GM21717 (cell line): ENCODE results near the gene SRSF2.
"Not testable (repeated sequence)": the region's sequence is repeated elsewhere in the genome, so short reads cannot be mapped to it uniquely, and the experiment has no call there.

Source experiments
- ATAC-seq: cut with Tn5 transposase; IDR thresholded peaks from one replicate; pipeline ENCODE4 v1.9.1; 2021; ENCODE audit warnings: mild to moderate bottlenecking, moderate library complexity; ENCODE audit not compliant: unreplicated experiment

The SRSF2 gene, protein sequence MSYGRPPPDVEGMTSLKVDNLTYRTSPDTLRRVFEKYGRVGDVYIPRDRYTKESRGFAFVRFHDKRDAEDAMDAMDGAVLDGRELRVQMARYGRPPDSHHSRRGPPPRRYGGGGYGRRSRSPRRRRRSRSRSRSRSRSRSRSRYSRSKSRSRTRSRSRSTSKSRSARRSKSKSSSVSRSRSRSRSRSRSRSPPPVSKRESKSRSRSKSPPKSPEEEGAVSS

GRCh38 chr17:76737082-76737675 lies at the start of gene SRSF2:
SRSF2 (minus strand) TSS chr17:76737331; CDS start chr17:76737160, 171 bp downstream.
- peak; percentile 55 for ATAC-seq

DNA sequence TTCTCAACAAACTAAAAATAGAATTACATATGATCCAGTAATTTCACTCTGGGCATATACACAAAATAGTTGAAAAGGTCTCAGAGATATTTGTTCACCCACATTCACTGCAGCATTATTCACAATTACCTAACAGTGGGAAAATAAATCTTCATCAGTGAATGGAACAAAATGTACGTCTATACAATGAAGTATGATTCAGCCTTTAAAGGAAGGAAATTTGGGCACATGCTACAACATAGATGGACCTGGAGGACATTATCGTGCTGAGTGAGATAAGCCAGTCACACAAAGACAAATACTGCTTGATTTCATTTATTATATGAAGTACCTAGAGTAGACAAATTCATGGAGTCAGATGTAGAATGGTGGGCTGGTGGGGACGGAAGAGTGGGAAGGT lies 47.8 kb upstream of the SRSF2 start:
- no peak for ATAC-seq

GRCh38 chr17:76783146-76783545 lies 46.0 kb upstream of the SRSF2 start:
- no peak for ATAC-seq

GRCh38 chr17:76781056-76781982 lies 44.2 kb upstream of the SRSF2 start:
- no peak for ATAC-seq

GRCh38 chr17:76775021-76775600 lies 38.0 kb upstream of the SRSF2 start:
- no peak for ATAC-seq

GRCh38 chr17:76772842-76773525 lies 35.9 kb upstream of the SRSF2 start:
- ATAC-seq = no peak

GRCh38 chr17:76758570-76758969 lies 21.4 kb upstream of the SRSF2 start:
- no peak for ATAC-seq

GRCh38 chr17:76757256-76757655 lies 20.1 kb upstream of the SRSF2 start:
- no peak for ATAC-seq

DNA sequence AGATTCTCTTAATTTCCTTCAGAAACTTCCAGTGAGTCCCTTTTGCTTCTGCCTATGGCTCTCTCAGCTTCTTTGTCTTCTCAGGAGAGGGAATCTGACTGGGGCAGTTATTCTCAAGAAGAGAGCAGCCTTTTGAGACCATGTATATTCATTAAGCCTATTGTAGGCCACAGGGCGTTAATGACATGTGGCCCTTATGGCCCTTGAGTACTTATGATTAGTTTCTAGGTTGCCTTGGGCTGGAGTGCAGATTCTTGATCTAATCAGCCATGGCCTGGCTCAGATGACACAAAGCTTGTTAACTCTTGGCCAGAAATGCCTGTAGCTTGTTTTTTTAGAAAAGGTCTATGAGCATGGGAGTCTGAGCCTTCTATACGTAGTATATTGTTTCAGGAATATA lies 18.2 kb upstream of the SRSF2 start:
- ATAC-seq = no peak

GRCh38 chr17:76753061-76753961 lies 16.2 kb upstream of the SRSF2 start:
- no peak for ATAC-seq

DNA sequence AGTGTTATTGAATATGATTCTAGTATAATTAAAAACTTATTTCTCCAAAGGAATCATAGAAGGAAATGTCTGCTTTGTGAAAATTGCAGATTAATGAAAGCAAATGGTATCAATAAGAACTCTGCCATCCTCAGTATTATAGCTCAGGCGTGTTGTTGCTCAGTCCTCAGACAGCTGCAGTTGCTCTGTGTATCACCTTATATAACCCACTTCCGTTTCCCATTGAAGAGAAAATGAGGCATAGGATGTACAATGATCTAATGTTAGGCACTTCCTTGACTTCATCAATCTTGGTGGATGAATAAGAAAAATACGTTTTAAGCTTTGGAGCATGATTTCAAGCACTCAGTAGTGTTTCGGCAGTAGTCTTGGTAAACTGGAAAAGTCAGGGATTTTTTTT lies 14.9 kb upstream of the SRSF2 start:
- ATAC-seq = no peak

- no peak for ATAC-seq
These were observed 14.4 kb upstream of the SRSF2 start for GRCh38 chr17:76751416-76751993.

DNA sequence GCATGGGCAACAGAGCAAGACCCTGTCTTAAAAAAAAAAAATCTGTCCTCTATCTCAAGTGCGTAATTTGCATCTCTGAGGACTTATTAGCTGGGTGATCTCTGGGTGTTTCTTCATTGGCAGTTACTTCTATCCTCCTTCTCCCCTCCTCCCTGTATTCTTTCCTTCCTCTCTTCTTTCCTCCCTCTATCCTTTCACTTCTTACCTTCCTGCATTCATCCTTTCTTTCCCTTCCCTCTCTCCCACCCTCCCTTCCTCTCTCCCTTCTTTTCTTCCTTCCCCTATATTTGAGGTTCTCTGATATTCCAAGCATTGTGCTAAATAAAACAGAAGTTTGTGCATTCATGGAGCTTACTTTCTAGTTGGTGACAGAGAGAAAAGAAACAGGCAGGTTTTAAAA lies 11.5 kb upstream of the SRSF2 start:
- no peak for ATAC-seq

- no peak for ATAC-seq
These were observed 10.7 kb upstream of the SRSF2 start for GRCh38 chr17:76747716-76748363.

DNA sequence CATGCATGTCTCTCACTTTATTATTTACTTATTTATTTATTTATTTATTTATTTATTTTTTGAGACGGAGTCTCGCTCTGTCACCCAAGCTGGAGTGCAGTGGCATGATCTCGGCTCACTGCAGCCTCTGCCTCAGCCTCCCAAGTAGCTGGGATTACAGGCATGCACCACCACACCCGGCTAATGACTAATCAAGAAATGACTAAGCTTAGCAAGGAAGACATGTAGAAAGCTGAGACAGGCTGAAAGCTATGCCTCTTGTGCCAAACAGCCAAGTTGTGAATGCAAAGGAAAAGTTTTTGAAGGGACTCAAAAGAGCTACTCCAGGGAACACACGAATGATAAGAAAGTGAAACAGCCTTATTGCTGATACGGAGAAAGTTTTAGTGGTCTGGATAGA lies 8.7 kb upstream of the SRSF2 start:
- ATAC-seq = not testable (repeated sequence)

GRCh38 chr17:76744747-76745146 lies 7.6 kb upstream of the SRSF2 start:
- no peak for ATAC-seq

GRCh38 chr17:76742958-76743357 lies 5.8 kb upstream of the SRSF2 start:
- ATAC-seq = no peak

DNA sequence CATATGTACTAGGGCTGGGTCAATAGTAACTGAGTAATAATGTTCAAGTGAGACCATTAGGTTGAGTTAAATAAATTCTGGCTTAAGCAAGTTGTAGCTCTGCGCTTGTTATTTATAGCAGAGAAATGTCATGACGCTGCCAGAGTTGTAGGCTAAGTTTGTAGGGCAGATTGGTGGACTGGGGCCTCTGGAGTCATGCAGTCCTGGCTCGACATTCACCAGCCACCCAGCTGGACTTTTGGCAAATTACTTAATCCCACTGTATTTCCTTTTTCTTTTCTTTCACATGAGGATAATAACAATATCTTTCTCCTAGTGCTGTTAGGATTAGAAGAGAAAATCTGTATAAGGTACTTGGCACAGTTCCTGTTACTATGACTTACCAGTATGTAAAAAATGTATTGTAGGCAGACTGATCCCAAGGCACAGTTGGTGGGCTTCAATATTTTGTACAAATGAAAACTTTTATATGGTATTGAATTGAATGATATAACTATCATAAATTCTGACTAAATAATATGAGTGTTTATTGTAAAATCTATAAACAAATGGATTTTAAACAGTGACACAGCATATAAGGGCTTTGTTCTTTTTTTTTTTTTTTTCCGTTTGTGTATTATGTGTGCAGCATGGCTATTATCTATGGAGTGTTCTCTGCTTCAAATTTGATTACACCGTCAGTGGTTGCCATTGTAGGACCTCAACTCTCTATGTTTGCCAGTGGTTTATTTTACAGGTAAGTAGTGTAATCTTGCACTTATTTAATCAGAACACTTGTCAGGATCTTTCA lies 3.4 kb upstream of the SRSF2 start:
- no peak for ATAC-seq
